Measurements from ENCODE around the gene PDE7B.

- no peak for TF ChIP-seq CTCF (IDR thresholded peaks at IDR 0.05; ENCODE audit: control extremely low read depth in 1 of 3, insufficient read depth in 1 of 3, low read depth in 1 of 3, low read length in 3 of 3)
- TF ChIP-seq EZH2 (IDR thresholded peaks at IDR 0.05; ENCODE audit: low read depth, low read length, severe bottlenecking): no peak
- TF ChIP-seq SP1 (IDR thresholded peaks at IDR 0.05; ENCODE audit: low read depth, low read length): no peak
- TF ChIP-seq HDAC2 (IDR thresholded peaks at IDR 0.05; ENCODE audit: borderline replicate concordance in 1 of 2, low read depth in 2 of 2, low read length in 2 of 2): no peak
- no peak for TF ChIP-seq RNF2 (IDR thresholded peaks at IDR 0.05; ENCODE audit: borderline replicate concordance, low read depth, low read length, missing control alignments, poor library complexity, severe bottlenecking)
- TF ChIP-seq CHD2 (IDR thresholded peaks at IDR 0.05; ENCODE audit: low read length): no peak
- TF ChIP-seq POLR2A (IDR thresholded peaks at IDR 0.05; ENCODE audit: control extremely low read depth in 1 of 2, low read depth in 2 of 2, low read length in 2 of 2): no peak
- no peak for TF ChIP-seq JUN (IDR thresholded peaks at IDR 0.05; ENCODE audit: low read depth, low read length)
- TF ChIP-seq EP300 (IDR thresholded peaks at IDR 0.05; ENCODE audit: borderline replicate concordance in 1 of 2, low read depth in 2 of 2, low read length in 2 of 2): no peak
Measured at GRCh38 chr6:135852746-135853145, 1.2 kb downstream of the PDE7B start.

Measured in H1 (cell line).